GM12865 (cell line): ENCODE data around the gene C11orf21.

ENCODE experiments used
- DNase-seq: peaks from one replicate; pipeline ENCODE4 v3.0.0; 2010; ENCODE audit warnings: low read depth
- H3K4me3 ChIP-seq: 2 replicates; pipeline ENCODE4 v1.5.1; 2011; ENCODE audit warnings: mild to moderate bottlenecking, low read depth, low read length, control low read depth
- TF ChIP-seq, protein P1 (sequence below): IDR thresholded peaks from 2 replicates; pipeline ENCODE4 v1.5.1; 2011; ENCODE audit warnings: low read length, control low read depth, low read depth, inconsistent platforms; ENCODE audit not compliant: insufficient read depth; ENCODE audit errors: missing control alignments

Gene C11orf21

DNA sequence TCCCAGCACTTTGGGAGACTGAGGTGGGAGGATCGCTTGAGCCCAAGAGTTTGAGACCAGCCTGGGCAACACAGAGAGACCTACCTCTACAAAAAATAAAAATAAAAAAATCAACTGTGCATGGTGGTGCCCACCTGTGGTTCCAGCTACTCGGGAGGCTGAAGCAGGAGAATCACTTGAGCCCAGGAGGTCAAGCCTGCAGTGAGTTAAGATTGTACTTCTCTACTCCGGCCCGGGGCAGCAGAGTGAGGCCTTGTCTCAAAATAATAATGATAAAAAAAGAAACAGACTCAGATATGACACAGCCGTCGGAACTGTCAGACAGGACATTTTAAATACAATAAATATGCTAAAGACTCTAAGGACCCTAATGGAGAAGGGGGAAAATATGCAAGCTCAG is 49.7 kb downstream of the C11orf21 start:
- no peak for DNase-seq
- no peak overlapping the region for H3K4me3 ChIP-seq
- TF ChIP-seq, protein P1, sequence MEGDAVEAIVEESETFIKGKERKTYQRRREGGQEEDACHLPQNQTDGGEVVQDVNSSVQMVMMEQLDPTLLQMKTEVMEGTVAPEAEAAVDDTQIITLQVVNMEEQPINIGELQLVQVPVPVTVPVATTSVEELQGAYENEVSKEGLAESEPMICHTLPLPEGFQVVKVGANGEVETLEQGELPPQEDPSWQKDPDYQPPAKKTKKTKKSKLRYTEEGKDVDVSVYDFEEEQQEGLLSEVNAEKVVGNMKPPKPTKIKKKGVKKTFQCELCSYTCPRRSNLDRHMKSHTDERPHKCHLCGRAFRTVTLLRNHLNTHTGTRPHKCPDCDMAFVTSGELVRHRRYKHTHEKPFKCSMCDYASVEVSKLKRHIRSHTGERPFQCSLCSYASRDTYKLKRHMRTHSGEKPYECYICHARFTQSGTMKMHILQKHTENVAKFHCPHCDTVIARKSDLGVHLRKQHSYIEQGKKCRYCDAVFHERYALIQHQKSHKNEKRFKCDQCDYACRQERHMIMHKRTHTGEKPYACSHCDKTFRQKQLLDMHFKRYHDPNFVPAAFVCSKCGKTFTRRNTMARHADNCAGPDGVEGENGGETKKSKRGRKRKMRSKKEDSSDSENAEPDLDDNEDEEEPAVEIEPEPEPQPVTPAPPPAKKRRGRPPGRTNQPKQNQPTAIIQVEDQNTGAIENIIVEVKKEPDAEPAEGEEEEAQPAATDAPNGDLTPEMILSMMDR, result no peak

DNA sequence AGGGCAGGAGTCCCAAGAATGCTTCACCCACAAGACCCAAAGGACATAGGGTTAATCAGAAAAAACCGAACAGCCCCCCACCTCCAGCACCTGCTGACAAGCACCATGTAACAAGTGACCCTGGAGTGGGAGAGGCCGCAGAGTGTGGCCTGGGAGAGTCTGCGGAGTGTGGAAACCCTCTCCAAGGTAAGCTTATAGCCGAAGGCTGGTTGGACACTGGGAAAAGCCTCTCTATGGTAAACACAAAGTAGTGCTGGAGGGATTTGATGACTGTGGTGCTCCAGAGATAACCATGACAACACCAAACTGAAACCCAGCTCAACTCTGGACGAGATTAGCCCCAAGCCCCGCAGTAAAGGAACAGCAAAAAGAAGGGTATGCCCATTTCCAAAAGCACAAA is 50.6 kb downstream of the C11orf21 start:
- no peak overlapping the region for H3K4me3 ChIP-seq
- TF ChIP-seq, protein P1, result no peak
- no peak for DNase-seq

DNA sequence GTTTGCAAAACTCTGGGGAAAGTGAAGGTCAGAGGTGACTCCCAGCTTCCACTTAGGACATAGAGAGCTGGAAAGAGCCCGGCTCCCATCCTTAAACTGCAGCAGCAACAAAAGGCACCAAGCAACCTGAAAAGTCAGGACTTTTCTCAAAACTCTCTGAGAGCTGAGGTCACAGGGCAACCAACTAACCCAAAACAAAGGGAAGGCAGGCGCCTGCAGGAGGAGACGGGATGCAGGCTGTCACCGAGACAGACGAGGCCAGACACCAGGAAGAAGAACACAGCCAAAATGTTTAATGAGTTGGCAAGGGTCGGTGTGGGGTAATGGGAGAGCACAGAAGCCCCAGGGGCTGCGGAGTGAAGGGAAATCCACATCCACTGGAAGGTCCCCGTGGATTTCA is 51.2 kb downstream of the C11orf21 start:
- no peak overlapping the region for H3K4me3 ChIP-seq
- no peak for DNase-seq
- TF ChIP-seq, protein P1, result no peak

DNA sequence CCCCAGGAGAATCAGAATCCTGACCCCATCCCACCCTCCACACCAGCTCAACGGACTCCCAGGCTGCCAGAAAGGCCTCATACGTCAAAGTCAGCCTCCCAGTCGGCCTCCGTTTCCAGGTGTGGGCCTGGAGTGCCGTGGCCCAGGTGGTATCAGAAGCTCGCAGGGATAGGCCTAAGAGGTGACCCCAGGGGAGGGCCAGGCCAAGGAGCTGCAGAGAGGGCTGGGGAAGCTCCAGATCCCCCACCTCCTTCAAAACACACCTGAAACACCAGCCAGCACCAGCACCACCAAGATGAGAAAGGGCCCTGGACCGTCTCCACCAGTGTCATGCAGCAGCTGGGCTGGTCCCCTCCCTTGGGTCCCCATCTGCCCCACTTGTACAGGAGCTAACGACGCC is 51.7 kb downstream of the C11orf21 start:
- H3K4me3 ChIP-seq, result no peak overlapping the region
- DNase-seq, result no peak
- TF ChIP-seq, protein P1, result no peak

DNA sequence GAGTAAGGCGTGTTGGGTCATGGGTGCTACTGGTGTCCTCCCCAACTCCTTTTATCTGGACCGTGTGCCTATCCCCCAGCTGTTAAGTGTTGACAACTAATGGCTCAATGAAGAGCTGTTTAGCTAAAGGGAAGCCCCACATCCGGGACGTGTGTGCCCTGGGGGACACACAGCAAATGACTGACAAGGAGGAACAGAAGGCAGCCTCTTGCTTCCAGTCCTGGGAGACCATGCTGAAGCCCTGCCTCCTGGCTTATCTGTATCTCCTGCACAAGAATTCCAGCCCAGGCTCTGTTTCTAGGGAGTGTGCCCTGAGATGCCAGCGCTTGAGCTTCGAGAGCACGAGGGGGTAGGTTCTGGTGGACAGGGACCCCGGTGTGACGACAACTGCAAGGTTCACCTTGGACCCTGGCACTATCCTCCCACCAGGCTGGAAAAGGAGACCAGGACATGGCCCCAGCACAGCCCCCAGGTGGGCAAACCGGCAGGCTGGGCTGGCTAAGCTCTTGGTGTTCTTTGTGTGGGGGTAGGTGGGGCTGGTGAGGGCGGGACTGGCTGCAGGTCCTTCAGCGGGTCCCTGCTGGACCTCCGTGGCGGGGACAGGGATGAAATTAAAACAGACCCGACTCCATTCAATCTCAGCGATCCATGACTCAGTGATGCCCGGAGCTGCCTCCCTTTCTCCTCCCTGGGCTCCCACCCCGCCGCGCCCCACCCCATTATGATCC is 52.4 kb downstream of the C11orf21 start:
- TF ChIP-seq, protein P1, result no peak
- DNase-seq, result no peak
- no peak overlapping the region for H3K4me3 ChIP-seq

DNA sequence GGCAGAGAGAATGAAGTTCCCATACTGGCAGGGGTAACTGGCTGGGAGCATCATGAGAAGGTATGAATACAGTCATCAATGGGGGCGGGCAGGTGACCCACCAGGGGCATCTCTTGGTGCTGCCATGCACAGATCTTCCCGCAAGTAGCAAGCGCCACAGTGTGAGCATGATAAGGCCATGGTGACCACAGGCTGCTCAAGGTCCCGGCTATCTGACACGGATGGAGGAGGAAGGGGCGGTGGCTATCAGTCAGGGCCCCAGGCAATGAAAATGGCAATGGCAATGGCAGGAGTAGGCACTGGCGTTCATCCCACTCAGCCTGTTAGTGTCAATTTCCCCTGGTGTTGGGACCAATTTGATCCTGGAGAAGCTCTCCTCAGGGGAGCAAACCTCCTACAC is 53.0 kb downstream of the C11orf21 start:
- H3K4me3 ChIP-seq, result no peak overlapping the region
- TF ChIP-seq, protein P1, result no peak
- no peak for DNase-seq

DNA sequence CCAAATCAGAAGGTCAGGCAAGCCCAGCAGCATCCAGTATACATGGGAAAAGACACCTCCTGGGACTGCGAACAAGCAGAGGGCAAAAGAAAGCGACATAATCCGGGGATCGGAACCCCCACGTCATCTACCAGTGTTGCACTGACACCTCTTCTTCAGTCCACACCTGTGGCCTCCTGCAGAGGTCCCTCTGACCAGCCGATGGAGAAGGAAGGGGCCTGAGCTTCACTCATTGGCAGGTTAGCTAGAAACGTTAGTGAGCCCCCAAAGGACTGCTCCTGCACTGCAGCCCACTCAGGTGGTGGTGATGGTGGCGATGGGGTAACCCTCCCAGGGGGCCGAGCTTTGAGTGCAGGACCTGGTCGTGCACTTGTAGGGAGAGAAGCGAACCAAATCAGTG is 53.5 kb downstream of the C11orf21 start:
- DNase-seq, result no peak
- TF ChIP-seq, protein P1, result no peak
- H3K4me3 ChIP-seq, result no peak overlapping the region
